Erythroblast (primary cell): ENCODE results near the gene KIF26B.

Experiments
- GATA1 ChIP-seq: IDR thresholded peaks from 2 replicates; pipeline ENCODE4 v1.6.1; 2011; ENCODE audit warnings: low read depth, mild to moderate bottlenecking, control low read depth, low read length, moderate library complexity
- POLR2A ChIP-seq: IDR thresholded peaks from 2 replicates; pipeline ENCODE4 v1.6.1; 2011; ENCODE audit warnings: mild to moderate bottlenecking, low read length

DNA sequence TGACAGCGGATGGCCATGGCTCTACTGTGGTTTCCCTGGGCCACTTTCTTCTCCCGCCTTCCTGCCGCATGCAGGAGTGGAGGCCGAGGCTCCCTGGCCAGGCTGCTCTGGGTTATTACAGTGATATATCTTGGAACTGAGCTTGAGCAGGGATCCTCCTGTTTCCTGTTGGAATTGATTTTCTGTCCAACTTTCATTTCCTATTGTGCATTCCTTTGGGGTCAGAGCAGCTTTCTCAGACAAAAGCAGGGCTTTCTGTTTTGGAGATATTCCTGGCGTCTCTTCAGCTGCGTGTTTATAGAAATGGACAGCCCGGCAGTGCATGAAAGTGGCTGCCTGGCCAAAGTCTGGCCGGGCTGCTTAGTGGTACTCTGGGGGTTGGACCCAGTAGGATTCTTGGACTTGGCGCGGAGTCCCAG, 146.4 kb downstream of the KIF26B start:
- TF ChIP-seq POLR2A, result no peak
- TF ChIP-seq GATA1, result no peak
